OCI-LY7 (cell line): Measurements from ENCODE around the gene GEN1. TPM values are rescaled to one million over a fixed set of nuclear protein-coding genes. Genes with fewer than 3 reads are reported as not detected.

Source experiments
- BruUV-seq: library from RNA; stranded (reverse); fragments of 400-500 nt; replicated peaks from 2 replicates; lab custom pipeline; 2021; lab: Mats Ljungman, UMichigan
- CTCF ChIA-PET: fragments of 300-600 bp; sonication (Branson Sonifier 250); formaldehyde crosslinking; loops from one replicate; lab custom pipeline; 2022; ENCODE audit warnings: antibody characterized with exemption; ENCODE audit not compliant: unreplicated experiment; lab: Charles Lee
- POLR2A ChIA-PET: fragments of 300-600 bp; sonication (Branson Sonifier 250); formaldehyde crosslinking; loops from one replicate; lab custom pipeline; 2022; ENCODE audit warnings: antibody characterized with exemption; lab: Charles Lee
- DNase-seq: peaks from one replicate; pipeline ENCODE4 v3.0.0-alpha.2; 2015; ENCODE audit warnings: low spot score
- H2AFZ ChIP-seq: fragments of 200-600 bp; sonication (generic), shearing (Covaris generic); 2 replicates; pipeline ENCODE4 v1.6.1; 2014; ENCODE audit warnings: mild to moderate bottlenecking, antibody characterized with exemption, low read length, moderate library complexity
- H3K27ac ChIP-seq: fragments of 200-600 bp; sonication (generic); 2 replicates; pipeline ENCODE4 v1.5.1; 2014; ENCODE audit warnings: mixed run types, low read depth, mild to moderate bottlenecking, moderate library complexity, low read length, inconsistent platforms; ENCODE audit not compliant: poor library complexity, severe bottlenecking
- H3K36me3 ChIP-seq: fragments of 200-600 bp; sonication (generic); 2 replicates; pipeline ENCODE4 v1.6.1; 2014; ENCODE audit warnings: mild to moderate bottlenecking, antibody characterized with exemption, low read length, moderate library complexity, mixed read lengths; ENCODE audit not compliant: insufficient read depth
- H3K4me1 ChIP-seq: fragments of 200-600 bp; sonication (generic); 2 replicates; pipeline ENCODE4 v1.5.1; 2014; ENCODE audit warnings: mild to moderate bottlenecking, low read length; ENCODE audit not compliant: insufficient read depth, poor library complexity, severe bottlenecking
- H3K4me2 ChIP-seq: fragments of 200-600 bp; sonication (generic); 2 replicates; pipeline ENCODE4 v1.6.1; 2014; ENCODE audit warnings: mild to moderate bottlenecking, low read length
- H3K4me3 ChIP-seq: fragments of 200-600 bp; sonication (generic); 2 replicates; pipeline ENCODE4 v1.5.1; 2014; ENCODE audit warnings: mild to moderate bottlenecking, low read depth, low read length; ENCODE audit not compliant: poor library complexity, severe bottlenecking
- H3K79me2 ChIP-seq: fragments of 200-600 bp; sonication (generic); 2 replicates; pipeline ENCODE4 v1.6.1; 2016; ENCODE audit warnings: low read depth, mild to moderate bottlenecking, low read length, moderate library complexity, mixed read lengths; ENCODE audit not compliant: insufficient read depth
- H3K9me2 ChIP-seq: fragments of 200-600 bp; sonication (generic); 2 replicates; pipeline ENCODE4 v1.6.1; 2016; ENCODE audit warnings: mild to moderate bottlenecking, low read length, mixed read lengths; ENCODE audit not compliant: insufficient read depth
- H3K9me3 ChIP-seq: fragments of 200-600 bp; sonication (generic); 2 replicates; pipeline ENCODE4 v1.6.1; 2014; ENCODE audit warnings: mild to moderate bottlenecking, mixed run types, low read length, mixed read lengths
- H4K20me1 ChIP-seq: fragments of 200-600 bp; sonication (generic); 2 replicates; pipeline ENCODE4 v1.6.1; 2014; ENCODE audit warnings: mild to moderate bottlenecking, antibody characterized with exemption, low read length, moderate library complexity, mixed read lengths; ENCODE audit not compliant: insufficient read depth
- CTCF ChIP-seq: fragments of 200-600 bp; sonication (generic); conservative IDR thresholded peaks from 2 replicates; pipeline ENCODE4 v1.5.1; 2014; ENCODE audit warnings: mild to moderate bottlenecking, antibody characterized with exemption, low read length, moderate library complexity, mixed read lengths
- EZH2phosphoT487 ChIP-seq: fragments of 200-600 bp; sonication (generic); IDR thresholded peaks from 2 replicates; pipeline ENCODE4 v1.6.1; 2018; ENCODE audit warnings: low read depth, borderline replicate concordance, mild to moderate bottlenecking, mixed run types, antibody characterized with exemption, low read length, moderate library complexity, mixed read lengths
- intact Hi-C: fragments of 100-400 bp; cut with micrococcal nuclease; formaldehyde crosslinking; loops from one replicate; pipeline ENCODE4 v1.10.0; 2022; ENCODE audit not compliant: unreplicated experiment
- total RNA-seq, 2 experiments: library from RNA; depleted of rRNA in 1 of 2; stranded (reverse); fragments of >200 nt in 1 of 2; shearing (Covaris generic) in 1 of 2; gene quantifications; 2 replicates each; pipeline ENCODE4 v1.2.3, GENCODE V29; 2014 to 2022

GEN1 gene
- total RNA-seq, 2 experiments from 2014 or later: 52.5 to 112 TPM

- intact Hi-C loops: loop anchor here (5.0 to 10.0 kb wide), 3 partner anchors 238 to 1128 kb away; partner anchors contain the start of gene RAD51AP2
- H3K4me1 ChIP-seq: peaks cover 44% of the 10 kb centered on the region
These were observed 961 bp downstream of the GEN1 start for GRCh38 chr2:17754773-17755425.

GRCh38 chr2:17756668-17757067 lies 2.7 kb downstream of the GEN1 start:
- Histone ChIP-seq H4K20me1 (peaks cover 40% of the 10 kb centered on the region), H2AFZ (no peak overlapping the region), H3K9me2 (no peaks in the 10 kb centered on the region), H3K4me2 (peak overlapping the region; percentile 88), H3K4me1 (peaks cover 27% of the 10 kb centered on the region), H3K79me2 (peaks cover 87% of the 10 kb centered on the region), H3K36me3 (peaks cover 54% of the 10 kb centered on the region), H3K27ac (no peak overlapping the region), H3K9me3 (no peaks in the 10 kb centered on the region), H3K4me3 (peak overlapping the region; percentile 33)
- intact Hi-C loops: loop anchor here (10.0 kb wide), 1 partner anchor 1102 kb away; no protein-coding TSS in a partner anchor
- BruUV-seq: no TSS peak
- no peak for TF ChIP-seq EZH2phosphoT487
- TF ChIP-seq CTCF: no peak
- ChIA-PET POLR2A (interaction anchor here (0.6 to 2.4 kb wide), 3 partner anchors 11 to 48 kb away, joined by 3 to 10 read pairs (median 6); no protein-coding TSS in a partner anchor), CTCF (no interaction called here)
- no peak for DNase-seq

More at GRCh38 chr2:17754773-17755425, 961 bp downstream of the GEN1 start:
- H4K20me1 ChIP-seq: peaks cover 40% of the 10 kb centered on the region
- DNase-seq: no peak
- peak overlapping the region; percentile 88 for H3K4me2 ChIP-seq
- no peak overlapping the region for H2AFZ ChIP-seq
- H3K9me2 ChIP-seq: no peaks in the 10 kb centered on the region
- H3K9me3 ChIP-seq: no peaks in the 10 kb centered on the region
- peak overlapping the region; percentile 98 for H3K4me3 ChIP-seq
- no peak for TF ChIP-seq CTCF
- H3K36me3 ChIP-seq: peaks cover 39% of the 10 kb centered on the region
- POLR2A ChIA-PET: interaction anchor here (0.8 to 2.4 kb wide), 6 partner anchors 12 to 65 kb away, joined by 3 to 10 read pairs (median 5); no protein-coding TSS in a partner anchor
- CTCF ChIA-PET: no interaction called here
- peak overlapping the region; percentile 89 for H3K27ac ChIP-seq
- peaks cover 90% of the 10 kb centered on the region for H3K79me2 ChIP-seq
- TSS peak; percentile 55 for BruUV-seq

- CTCF ChIA-PET: no interaction called here
- intact Hi-C loops: loop anchor here (10.0 kb wide), 1 partner anchor 1103 kb away; no protein-coding TSS in a partner anchor
- H2AFZ ChIP-seq: no peak overlapping the region
- no peak overlapping the region for H3K27ac ChIP-seq
- BruUV-seq: no TSS peak
- peak overlapping the region; percentile 33 for H3K4me3 ChIP-seq
- peak overlapping the region; percentile 88 for H3K4me2 ChIP-seq
- no peak for DNase-seq
- POLR2A ChIA-PET: interaction anchor here (0.7 to 2.4 kb wide), 2 partner anchors 10 to 111 kb away, joined by 8 to 10 read pairs; no protein-coding TSS in a partner anchor
- peaks cover 40% of the 10 kb centered on the region for H4K20me1 ChIP-seq
- H3K79me2 ChIP-seq: peaks cover 85% of the 10 kb centered on the region
- H3K4me1 ChIP-seq: peaks cover 24% of the 10 kb centered on the region
- TF ChIP-seq EZH2phosphoT487 (no peak), CTCF (peak; percentile 38; the same call in 1 of the 2 replicates)
- no peaks in the 10 kb centered on the region for H3K9me2 ChIP-seq
- no peaks in the 10 kb centered on the region for H3K9me3 ChIP-seq
- H3K36me3 ChIP-seq: peaks cover 60% of the 10 kb centered on the region
These were observed 3.4 kb downstream of the GEN1 start for GRCh38 chr2:17757321-17757720.
